Measurements from ENCODE around the gene MRPL21. TPM values are rescaled to one million over a fixed set of nuclear protein-coding genes. Genes with fewer than 3 reads are reported as not detected.

MRPL21 gene
- total and polyA plus RNA-seq, 2 donors (not counting 1 experiment from before 2014, with no cell fraction given): 23.8 to 35.8 TPM

DNA sequence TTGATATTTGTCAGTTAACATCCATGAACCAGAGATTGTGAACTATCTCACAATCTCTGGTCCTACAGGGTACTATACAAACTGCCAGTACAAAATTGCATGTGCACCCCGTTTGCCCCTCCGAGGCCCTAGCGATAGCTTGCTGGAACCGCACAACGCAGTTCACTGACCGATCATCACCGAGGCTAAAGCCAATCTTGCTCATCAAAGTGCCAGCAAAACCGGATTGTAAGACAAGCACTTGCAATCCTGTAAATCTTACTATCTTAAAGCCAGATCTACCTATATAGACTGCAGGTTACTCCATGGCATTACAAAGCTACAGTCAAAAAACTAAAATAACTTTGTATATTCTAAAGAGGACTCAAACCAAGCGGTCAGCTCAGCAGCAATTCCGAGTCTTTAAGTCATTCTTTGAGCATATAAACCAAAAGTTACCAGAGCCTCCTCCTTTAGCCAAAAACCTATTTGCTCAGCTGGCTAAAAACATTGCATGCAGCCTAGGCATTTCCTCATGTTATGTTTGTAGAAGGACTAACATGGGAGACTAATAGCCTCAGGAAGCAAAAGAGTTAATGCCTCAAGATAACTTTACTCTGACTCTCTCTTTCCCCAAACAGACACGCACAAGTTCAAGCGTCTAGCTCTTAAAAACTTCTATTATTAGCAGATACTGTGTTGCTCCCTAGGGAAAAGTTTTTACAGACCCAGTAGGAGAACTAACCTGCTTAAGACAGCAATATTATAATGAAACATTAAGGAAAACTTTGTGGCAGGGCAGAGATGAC lies 31.2 kb downstream of the MRPL21 start:
- Histone ChIP-seq H3K4me1 (ENCODE audit: control insufficient read depth in 2 of 2, insufficient read depth in 2 of 2, low read length in 2 of 2) (peaks cover 7 to 8% of the 10 kb centered on the region in 2 donors), H4K20me1 (ENCODE audit: control insufficient read depth, insufficient read depth, low read length, poor library complexity, severe bottlenecking) (no peaks in the 10 kb centered on the region), H3K27me3 (replicated peaks in 1 of 4; ENCODE audit: control extremely low read depth in 1 of 4, control insufficient read depth in 3 of 4, insufficient read depth in 4 of 4, low read length in 3 of 4) (peaks cover 0 to 19% (median 11%) of the 10 kb centered on the region in 4 experiments), H3K36me3 (replicated peaks in 1 of 2; ENCODE audit: control extremely low read depth in 1 of 2, control insufficient read depth in 1 of 2, extremely low read depth in 1 of 2, insufficient read depth in 2 of 2, low read length in 1 of 2) (no peaks in the 10 kb centered on the region), H3K27ac (ENCODE audit: low read length in 2 of 2) (no peak overlapping the region), H2AFZ (ENCODE audit: insufficient read depth, low read depth, low read length, poor library complexity, severe bottlenecking) (no peak overlapping the region), H3K9ac (ENCODE audit: low read length) (no peak overlapping the region), H3K4me2 (replicated peaks; ENCODE audit: low read depth, low read length, poor library complexity, severe bottlenecking) (no peak overlapping the region), H3K4me3 (ENCODE audit: control extremely low read depth in 1 of 5, extremely low read depth in 1 of 5, insufficient read depth in 1 of 5, low read depth in 2 of 5, low read length in 4 of 5) (no peak overlapping the region), H3K79me2 (ENCODE audit: control insufficient read depth, insufficient read depth, low read length) (no peaks in the 10 kb centered on the region), H3K9me3 (ENCODE audit: control extremely low read depth in 1 of 3, control insufficient read depth in 2 of 3, insufficient read depth in 1 of 3, low read length in 2 of 3) (no peaks in the 10 kb centered on the region)
- Mint-ChIP-seq H3K27me3 (peaks cover 30% of the 10 kb centered on the region), H3K27ac (no peak overlapping the region), H3K9me3 (ENCODE audit: insufficient read depth) (no peaks in the 10 kb centered on the region), H3K4me1 (peaks cover 13% of the 10 kb centered on the region), H3K4me3 (no peak overlapping the region)
- WGBS (ENCODE audit: insufficient coverage): 86% methylated on average over 11 of the region's 12 CpGs
- ChIA-PET CTCF (no interaction called here), POLR2A (no interaction called here)
- no peak for ATAC-seq (ENCODE audit: low read depth)
- intact Hi-C loops (cut with micrococcal nuclease): no loop called here
- no peak for TF ChIP-seq CTCF (IDR thresholded peaks at IDR 0.05)
- TF ChIP-seq EZH2 (IDR thresholded peaks at IDR 0.05; ENCODE audit: borderline replicate concordance, insufficient read depth, low read depth, low read length, poor library complexity, severe bottlenecking): no peak
- DNase-seq: no peak

GRCh38 chr11:68870470-68870869 lies 33.2 kb downstream of the MRPL21 start:
- Mint-ChIP-seq H3K9me3 (ENCODE audit: insufficient read depth) (no peaks in the 10 kb centered on the region), H3K27me3 (peaks cover 30% of the 10 kb centered on the region), H3K27ac (no peak overlapping the region), H3K4me1 (peaks cover 13% of the 10 kb centered on the region), H3K4me3 (peak overlapping the region; percentile 84)
- DNase-seq (no peak), ATAC-seq (ENCODE audit: low read depth) (no peak)
- intact Hi-C loops (cut with micrococcal nuclease): no loop called here
- CTCF ChIA-PET: interaction anchor here (1.0 kb wide), 1 partner anchor 57 kb away, joined by 3 read pairs; no protein-coding TSS in a partner anchor
- Histone ChIP-seq H3K27ac (ENCODE audit: low read length in 2 of 2) (no peak overlapping the region), H3K4me2 (replicated peaks; ENCODE audit: low read depth, low read length, poor library complexity, severe bottlenecking) (no peak overlapping the region), H4K20me1 (ENCODE audit: control insufficient read depth, insufficient read depth, low read length, poor library complexity, severe bottlenecking) (no peaks in the 10 kb centered on the region), H3K9me3 (ENCODE audit: control extremely low read depth in 1 of 3, control insufficient read depth in 2 of 3, insufficient read depth in 1 of 3, low read length in 2 of 3) (no peaks in the 10 kb centered on the region), H3K4me1 (ENCODE audit: control insufficient read depth in 2 of 2, insufficient read depth in 2 of 2, low read length in 2 of 2) (peaks cover 7 to 8% of the 10 kb centered on the region in 2 donors), H3K36me3 (replicated peaks in 1 of 2; ENCODE audit: control extremely low read depth in 1 of 2, control insufficient read depth in 1 of 2, extremely low read depth in 1 of 2, insufficient read depth in 2 of 2, low read length in 1 of 2) (no peaks in the 10 kb centered on the region), H3K9ac (ENCODE audit: low read length) (no peak overlapping the region), H3K27me3 (replicated peaks in 1 of 4; ENCODE audit: control extremely low read depth in 1 of 4, control insufficient read depth in 3 of 4, insufficient read depth in 4 of 4, low read length in 3 of 4) (peaks cover 0 to 19% (median 11%) of the 10 kb centered on the region in 4 experiments), H3K4me3 (ENCODE audit: control extremely low read depth in 1 of 5, extremely low read depth in 1 of 5, insufficient read depth in 1 of 5, low read depth in 2 of 5, low read length in 4 of 5) (peak overlapping the region in 2 of 5 experiments; percentile 7 to 23), H2AFZ (ENCODE audit: insufficient read depth, low read depth, low read length, poor library complexity, severe bottlenecking) (no peak overlapping the region), H3K79me2 (ENCODE audit: control insufficient read depth, insufficient read depth, low read length) (no peaks in the 10 kb centered on the region)
- POLR2A ChIA-PET: interaction anchor here (0.7 kb wide), 1 partner anchor 12 kb away, joined by 6 read pairs; no protein-coding TSS in a partner anchor
- TF ChIP-seq CTCF (IDR thresholded peaks at IDR 0.05): no peak
- TF ChIP-seq EZH2 (IDR thresholded peaks at IDR 0.05; ENCODE audit: borderline replicate concordance, insufficient read depth, low read depth, low read length, poor library complexity, severe bottlenecking): no peak
- 51% methylated on average over 7 of the region's 9 CpGs for WGBS (ENCODE audit: insufficient coverage)
